ENCODE data around the gene BABAM2. TPM values are rescaled to one million over a fixed set of nuclear protein-coding genes. Genes with fewer than 3 reads are reported as not detected.

The BABAM2 gene
- total RNA-seq, 3 donors from 2014 or later (not counting 1 experiment from before 2014, with no cell fraction given): 54.6 to 66.1 (median 59.5) TPM

DNA sequence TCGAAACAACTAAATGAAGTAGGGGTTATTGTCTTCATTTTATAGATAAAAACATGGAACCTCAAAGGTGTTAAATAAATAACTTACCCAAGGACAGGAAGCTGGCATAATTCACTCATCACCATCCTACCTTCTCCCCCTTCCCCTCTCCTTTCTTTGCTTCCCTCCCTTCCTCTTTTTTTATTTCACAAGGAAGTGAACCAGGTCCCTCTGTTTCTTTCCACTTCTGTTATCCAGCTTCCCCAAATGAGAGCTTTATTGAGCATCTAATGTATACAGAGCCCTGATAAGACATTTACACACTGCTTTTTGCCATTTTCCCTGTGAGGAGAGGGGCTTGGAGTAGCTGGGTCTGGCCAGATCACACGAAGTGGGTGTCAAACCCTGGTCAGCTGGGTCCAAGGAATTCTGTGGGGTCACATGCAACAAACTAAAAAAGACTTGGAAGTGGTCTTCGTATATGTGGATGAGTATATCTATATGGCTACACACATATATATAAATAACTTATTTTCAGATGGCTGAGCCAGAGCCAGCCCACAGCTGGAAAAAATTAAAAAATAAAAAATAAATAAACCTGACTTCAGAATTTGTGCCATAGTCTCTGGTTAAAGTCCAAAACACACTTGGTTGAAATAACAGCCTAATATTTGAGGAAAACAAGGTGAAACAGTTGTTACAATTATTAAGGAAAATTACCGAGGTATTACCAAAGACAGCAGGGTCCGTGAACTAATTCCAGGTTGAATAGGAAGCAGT, 452.8 kb downstream of the BABAM2 start:
- whole genome bisulfite sequencing (ENCODE audit: insufficient coverage): 83% methylated on average over 3 of the region's 5 CpGs
- Mint-ChIP-seq H3K27me3 (ENCODE audit: low read depth in 2 of 2) (no peaks in the 10 kb centered on the region), H3K4me3 (no peak overlapping the region), H3K27ac (no peak overlapping the region), H3K4me1 (peaks cover 18 to 30% of the 10 kb centered on the region in 2 donors), H3K36me3 (no peaks in the 10 kb centered on the region), H3K9me3 (no peaks in the 10 kb centered on the region)
- no peaks in the 10 kb centered on the region for H3K27me3 ChIP-seq (ENCODE audit: control insufficient read depth, insufficient read depth, low read length)
- H3K9me3 ChIP-seq (ENCODE audit: control insufficient read depth, insufficient read depth, low read length): no peaks in the 10 kb centered on the region
- H3K4me1 ChIP-seq (ENCODE audit: control insufficient read depth, insufficient read depth, low read length): peaks cover 29% of the 10 kb centered on the region
- H3K36me3 ChIP-seq (ENCODE audit: control insufficient read depth, insufficient read depth, low read length): no peaks in the 10 kb centered on the region
- H3K27ac ChIP-seq (ENCODE audit: low read length): no peak overlapping the region
- TF ChIP-seq CTCF (IDR thresholded peaks at IDR 0.05): no peak
- intact Hi-C loops (cut with micrococcal nuclease): no loop called here
- DNase-seq (no peak), ATAC-seq (no peak)
- H3K4me3 ChIP-seq (ENCODE audit: low read length): no peak overlapping the region

DNA sequence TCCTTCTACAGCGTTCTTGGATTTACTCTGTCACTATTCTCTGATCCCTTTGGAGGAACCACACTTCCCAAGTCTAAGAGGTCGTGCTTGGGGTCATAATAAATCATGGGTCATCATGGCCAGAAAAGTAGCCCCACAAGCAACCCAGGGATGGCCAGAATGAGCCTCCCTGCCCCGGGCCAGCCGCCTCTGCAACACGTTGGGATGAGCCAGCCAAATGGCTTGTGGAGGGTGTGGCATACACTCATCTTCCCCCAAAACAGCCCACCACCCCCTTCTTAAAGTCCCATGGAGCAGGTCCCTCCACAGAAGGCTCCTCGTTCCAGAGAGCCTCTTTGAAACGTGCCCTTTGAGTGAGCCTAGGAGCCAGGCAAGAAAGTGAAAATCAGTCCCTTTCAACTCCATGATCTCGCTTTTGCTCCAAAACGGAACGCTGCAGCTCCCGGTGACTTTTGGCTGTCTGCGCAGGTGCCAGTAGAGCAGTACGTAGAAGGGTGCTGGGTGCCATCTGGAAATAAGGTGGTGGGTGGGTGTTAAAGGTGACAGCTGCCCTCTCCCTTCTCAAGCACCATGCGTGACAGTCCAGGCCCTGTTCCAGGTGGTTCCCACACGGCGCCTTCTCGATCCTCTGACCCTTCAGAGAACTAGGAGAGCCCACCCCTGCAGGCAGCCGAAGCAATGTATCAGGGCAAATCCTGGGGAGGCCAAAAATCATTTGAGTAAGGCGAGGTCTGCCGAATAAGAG, 453.6 kb downstream of the BABAM2 start:
- no peak for TF ChIP-seq CTCF (IDR thresholded peaks at IDR 0.05)
- Histone ChIP-seq H3K36me3 (ENCODE audit: control insufficient read depth, insufficient read depth, low read length) (no peaks in the 10 kb centered on the region), H3K4me3 (ENCODE audit: low read length) (no peak overlapping the region), H3K27me3 (ENCODE audit: control insufficient read depth, insufficient read depth, low read length) (no peaks in the 10 kb centered on the region), H3K9me3 (ENCODE audit: control insufficient read depth, insufficient read depth, low read length) (no peaks in the 10 kb centered on the region), H3K27ac (ENCODE audit: low read length) (no peak overlapping the region), H3K4me1 (ENCODE audit: control insufficient read depth, insufficient read depth, low read length) (peaks cover 34% of the 10 kb centered on the region)
- Mint-ChIP-seq H3K4me3 (no peak overlapping the region), H3K27me3 (ENCODE audit: low read depth in 2 of 2) (no peaks in the 10 kb centered on the region), H3K36me3 (no peaks in the 10 kb centered on the region), H3K9me3 (no peaks in the 10 kb centered on the region), H3K4me1 (peaks cover 16 to 35% of the 10 kb centered on the region in 2 donors), H3K27ac (no peak overlapping the region)
- ATAC-seq (no peak), DNase-seq (no peak)
- 95% methylated on average over 20 of the region's 20 CpGs for WGBS (ENCODE audit: insufficient coverage)
- intact Hi-C loops (cut with micrococcal nuclease): no loop called here

DNA sequence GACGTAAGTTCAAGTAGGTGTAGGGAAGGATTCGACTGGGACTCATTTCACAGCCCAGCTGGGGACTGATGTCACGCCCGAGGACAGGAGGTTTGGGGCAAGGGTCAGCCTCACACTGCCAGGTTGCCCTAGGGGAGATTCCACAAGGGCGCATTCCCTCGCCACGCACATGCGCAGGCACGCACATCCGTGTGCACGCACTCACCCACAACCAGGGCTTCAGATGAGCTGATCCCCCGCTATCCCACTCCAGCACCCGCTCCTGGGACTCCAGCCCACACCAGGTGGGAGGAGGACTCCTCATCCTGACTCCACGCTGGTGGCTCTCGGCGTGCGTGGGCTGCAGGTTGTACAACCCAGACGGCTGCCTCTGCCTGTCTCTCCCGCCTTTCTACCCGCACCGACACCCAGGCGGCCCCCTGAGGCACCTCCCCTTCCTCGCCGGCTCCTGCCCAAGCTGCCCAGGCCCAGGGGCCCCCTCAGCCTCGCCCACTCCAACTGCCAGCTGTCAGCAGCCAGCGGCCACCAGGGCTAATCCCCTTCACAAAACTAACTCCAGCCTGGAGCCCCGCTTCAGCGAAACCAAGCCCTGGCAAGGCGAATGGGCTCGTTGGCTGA, 454.3 kb downstream of the BABAM2 start:
- Histone ChIP-seq H3K27me3 (ENCODE audit: control insufficient read depth, insufficient read depth, low read length) (no peaks in the 10 kb centered on the region), H3K4me3 (ENCODE audit: low read length) (no peak overlapping the region), H3K4me1 (ENCODE audit: control insufficient read depth, insufficient read depth, low read length) (peaks cover 41% of the 10 kb centered on the region), H3K27ac (ENCODE audit: low read length) (no peak overlapping the region), H3K9me3 (ENCODE audit: control insufficient read depth, insufficient read depth, low read length) (no peaks in the 10 kb centered on the region), H3K36me3 (ENCODE audit: control insufficient read depth, insufficient read depth, low read length) (no peaks in the 10 kb centered on the region)
- TF ChIP-seq CTCF (IDR thresholded peaks at IDR 0.05): no peak
- Mint-ChIP-seq H3K4me3 (no peak overlapping the region), H3K27me3 (ENCODE audit: low read depth in 2 of 2) (no peaks in the 10 kb centered on the region), H3K9me3 (no peaks in the 10 kb centered on the region), H3K27ac (no peak overlapping the region), H3K36me3 (no peaks in the 10 kb centered on the region), H3K4me1 (peaks cover 19 to 38% of the 10 kb centered on the region in 2 donors)
- DNase-seq (no peak), ATAC-seq (no peak)
- intact Hi-C loops (cut with micrococcal nuclease): no loop called here
- 92% methylated on average over 30 of the region's 30 CpGs for WGBS (ENCODE audit: insufficient coverage)
